Ureter (tissue), 1 donor: ENCODE results near the gene NKX3-2. TPM values are rescaled to one million over a fixed set of nuclear protein-coding genes. Genes with fewer than 3 reads are reported as not detected.

Source experiments
- DNase-seq: peaks from one replicate; pipeline ENCODE4 v3.0.0-alpha.2; 2020; ENCODE audit warnings: low spot score
- total RNA-seq: library from RNA; stranded (reverse); gene quantifications from one replicate; pipeline ENCODE4 v1.2.4, GENCODE V29; 2023
- donor health status: DM: yes; HTN: yes; CAD: no.

Gene NKX3-2
- total RNA-seq, 1 donor from 2014 or later: not detected

GRCh38 chr4:13545394-13545808 is 1.1 kb upstream of the NKX3-2 start:
- DNase-seq: no peak

GRCh38 chr4:13544606-13545393 is 492 bp upstream of the NKX3-2 start:
- DNase-seq: no peak

- DNase-seq: no peak
Observed at GRCh38 chr4:13543032-13543838, 1.1 kb downstream of the NKX3-2 start.

- no peak for DNase-seq
Observed at GRCh38 chr4:13542577-13543031, 1.7 kb downstream of the NKX3-2 start.

GRCh38 chr4:13541720-13542576 is 2.4 kb downstream of the NKX3-2 start:
- DNase-seq: no peak

- no peak for DNase-seq
Observed at GRCh38 chr4:13541176-13541604, 3.1 kb downstream of the NKX3-2 start.

GRCh38 chr4:13540446-13541175 is 3.7 kb downstream of the NKX3-2 start:
- DNase-seq: no peak

- DNase-seq: no peak
Observed at GRCh38 chr4:13539619-13540445, 4.5 kb downstream of the NKX3-2 start.

GRCh38 chr4:13539047-13539618 is 5.2 kb downstream of the NKX3-2 start:
- no peak for DNase-seq

- DNase-seq: no peak
Observed at GRCh38 chr4:13538427-13538973, 5.8 kb downstream of the NKX3-2 start.

GRCh38 chr4:13537832-13538177 is 6.5 kb downstream of the NKX3-2 start:
- no peak for DNase-seq

GRCh38 chr4:13537011-13537831 is 7.1 kb downstream of the NKX3-2 start:
- no peak for DNase-seq

GRCh38 chr4:13536607-13537006 is 7.7 kb downstream of the NKX3-2 start:
- DNase-seq: no peak

GRCh38 chr4:13535708-13536361 is 8.5 kb downstream of the NKX3-2 start:
- DNase-seq: no peak

- no peak for DNase-seq
Observed at GRCh38 chr4:13535118-13535517, 9.2 kb downstream of the NKX3-2 start.

- DNase-seq: no peak
Observed at GRCh38 chr4:13534344-13535063, 9.8 kb downstream of the NKX3-2 start.

- no peak for DNase-seq
Observed at GRCh38 chr4:13533670-13534343, 10.5 kb downstream of the NKX3-2 start.
